GM18867 (cell line): ENCODE data around the gene SLIT1.

ENCODE experiments used
- ATAC-seq: cut with Tn5 transposase; IDR thresholded peaks from one replicate; pipeline ENCODE4 v1.9.1; 2021; ENCODE audit warnings: mild to moderate bottlenecking, moderate library complexity; ENCODE audit not compliant: unreplicated experiment

Gene SLIT1

GRCh38 chr10:97203220-97203619 is 17.5 kb upstream of the SLIT1 start:
- ATAC-seq, result no peak

GRCh38 chr10:97200616-97201015 is 14.9 kb upstream of the SLIT1 start:
- ATAC-seq, result no peak

GRCh38 chr10:97199152-97199551 is 13.4 kb upstream of the SLIT1 start:
- ATAC-seq, result no peak

- ATAC-seq, result no peak
These were observed 11.3 kb upstream of the SLIT1 start for GRCh38 chr10:97197030-97197500.

GRCh38 chr10:97196223-97197029 is 10.7 kb upstream of the SLIT1 start:
- peak; percentile 67 for ATAC-seq

GRCh38 chr10:97195706-97196222 is 10.0 kb upstream of the SLIT1 start:
- no peak for ATAC-seq

- no peak for ATAC-seq
These were observed 7.2 kb upstream of the SLIT1 start for GRCh38 chr10:97192952-97193435.

- ATAC-seq, result no peak
These were observed 4.7 kb upstream of the SLIT1 start for GRCh38 chr10:97190450-97190849.

- no peak for ATAC-seq
These were observed 2.5 kb upstream of the SLIT1 start for GRCh38 chr10:97188261-97188711.

GRCh38 chr10:97186911-97187310 is 1.2 kb upstream of the SLIT1 start:
- no peak for ATAC-seq

- no peak for ATAC-seq
These were observed 811 bp downstream of the SLIT1 start for GRCh38 chr10:97184971-97185325.

- no peak for ATAC-seq
These were observed 2.4 kb downstream of the SLIT1 start for GRCh38 chr10:97183314-97183713.

- ATAC-seq, result no peak
These were observed 3.3 kb downstream of the SLIT1 start for GRCh38 chr10:97182288-97182990.

GRCh38 chr10:97180986-97181385 is 4.8 kb downstream of the SLIT1 start:
- no peak for ATAC-seq

- ATAC-seq, result no peak
These were observed 5.4 kb downstream of the SLIT1 start for GRCh38 chr10:97180363-97180755.

- no peak for ATAC-seq
These were observed 5.9 kb downstream of the SLIT1 start for GRCh38 chr10:97179731-97180362.

GRCh38 chr10:97179311-97179710 is 6.4 kb downstream of the SLIT1 start:
- ATAC-seq, result no peak

GRCh38 chr10:97178074-97178473 is 7.7 kb downstream of the SLIT1 start:
- ATAC-seq, result no peak

GRCh38 chr10:97176226-97176625 is 9.5 kb downstream of the SLIT1 start:
- ATAC-seq, result no peak

- ATAC-seq, result no peak
These were observed 10.2 kb downstream of the SLIT1 start for GRCh38 chr10:97175586-97175985.

- no peak for ATAC-seq
These were observed 10.8 kb downstream of the SLIT1 start for GRCh38 chr10:97174941-97175340.
